DMS 273 treated with DMSO at 0.1 percent for 48 hours (cell line): ENCODE data around the gene MYBPC3.
"Not testable (repeated sequence)": the region's sequence is repeated elsewhere in the genome, so short reads cannot be mapped to it uniquely, and the experiment has no call there.

Experiments used
- DNase-seq: peaks from one replicate; lab custom pipeline; 2025; lab: John Stamatoyannopoulos, UW

The MYBPC3 gene

DNA sequence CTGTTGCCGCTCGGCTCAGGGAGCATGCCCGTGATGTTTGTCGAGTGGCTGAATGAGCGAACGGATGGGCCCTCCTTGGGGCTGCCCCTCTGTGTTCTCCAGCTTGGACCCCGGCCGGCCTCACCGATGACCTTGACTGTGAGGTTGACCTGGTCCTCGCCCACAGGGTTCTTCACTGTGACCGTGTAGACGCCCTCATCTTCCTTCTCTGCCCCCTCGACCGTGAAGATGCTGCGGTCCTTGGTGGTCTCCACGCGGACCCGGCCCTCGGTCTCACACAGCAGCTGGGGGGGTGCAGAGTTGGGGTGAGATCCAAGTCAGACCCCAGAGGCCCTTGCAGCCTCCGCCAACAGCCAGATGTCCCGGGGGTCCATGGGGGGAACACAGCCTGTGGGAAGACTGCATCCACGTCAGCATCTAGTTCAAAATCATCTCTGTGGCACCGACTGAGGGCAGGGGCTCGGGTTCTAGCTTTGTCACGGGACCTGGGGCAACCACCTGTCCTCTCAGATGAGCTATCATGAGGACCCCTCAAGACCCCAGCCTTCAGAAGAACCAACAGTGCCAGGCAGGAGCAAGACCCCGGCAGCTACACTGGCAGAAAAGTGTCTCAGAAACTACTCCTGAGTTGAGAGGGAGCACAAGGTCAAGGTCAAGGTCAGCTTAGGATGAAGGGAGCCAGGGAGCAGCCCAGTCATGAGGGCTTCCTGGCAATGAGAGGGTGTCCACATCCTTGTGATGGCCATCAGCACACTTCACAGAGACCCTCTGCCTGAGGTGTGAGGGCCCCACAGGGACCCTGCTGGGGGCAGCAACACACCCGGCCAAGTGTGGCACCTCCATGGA, 13.9 kb downstream of the MYBPC3 start:
- no peak for DNase-seq

DNA sequence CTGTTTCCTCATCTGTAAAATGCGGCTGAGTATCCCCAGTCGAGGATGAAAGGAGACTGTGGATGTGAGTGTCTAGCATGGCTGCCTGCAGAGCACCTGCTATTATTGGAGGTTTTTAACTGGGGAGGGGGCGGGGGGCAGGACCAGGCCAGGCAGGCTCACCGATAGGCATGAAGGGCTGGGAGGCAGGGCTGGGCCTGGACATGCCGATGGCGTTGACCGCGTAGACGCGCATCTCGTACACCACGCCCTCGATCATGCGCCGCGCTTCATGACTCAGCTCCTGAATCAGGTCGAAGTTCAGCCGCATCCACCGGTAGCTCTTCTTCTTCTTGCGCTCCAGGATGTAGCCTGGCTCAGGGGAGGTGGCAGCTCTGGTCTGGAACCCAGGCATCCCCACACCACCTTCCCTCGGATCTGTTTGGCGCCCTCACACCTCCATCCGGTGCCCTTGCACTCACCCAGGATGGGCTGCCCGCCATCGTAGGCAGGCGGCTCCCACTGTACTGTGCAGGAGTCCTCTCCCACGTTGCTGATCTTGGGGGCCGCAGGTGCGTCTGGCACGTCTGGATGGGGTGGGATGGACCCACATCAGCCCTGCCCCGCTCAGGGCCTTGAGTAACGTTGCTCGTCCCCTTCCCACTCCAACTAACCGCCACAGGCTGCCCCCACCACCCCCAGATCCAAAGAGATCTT, 15.1 kb downstream of the MYBPC3 start:
- no peak for DNase-seq

DNA sequence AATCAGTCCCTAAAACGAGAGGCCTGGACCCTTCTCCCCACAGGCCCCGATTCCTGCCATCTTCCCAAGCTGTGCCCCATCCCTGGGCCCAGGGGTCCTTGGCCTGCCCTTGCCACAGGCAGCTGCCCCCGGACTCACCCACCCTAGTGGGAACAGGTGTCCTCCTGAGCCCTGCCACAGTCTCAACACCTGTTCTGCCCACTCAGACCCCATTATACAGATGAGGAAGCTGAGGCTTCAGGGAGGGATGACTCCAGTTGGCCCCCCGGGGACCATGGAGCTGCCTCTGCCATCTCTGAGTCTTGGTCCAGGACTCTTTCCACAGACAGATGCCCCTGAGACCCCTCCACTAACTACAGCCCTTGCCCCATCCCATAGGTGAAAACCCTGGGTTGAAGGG, 15.9 kb downstream of the MYBPC3 start:
- DNase-seq: no peak

DNA sequence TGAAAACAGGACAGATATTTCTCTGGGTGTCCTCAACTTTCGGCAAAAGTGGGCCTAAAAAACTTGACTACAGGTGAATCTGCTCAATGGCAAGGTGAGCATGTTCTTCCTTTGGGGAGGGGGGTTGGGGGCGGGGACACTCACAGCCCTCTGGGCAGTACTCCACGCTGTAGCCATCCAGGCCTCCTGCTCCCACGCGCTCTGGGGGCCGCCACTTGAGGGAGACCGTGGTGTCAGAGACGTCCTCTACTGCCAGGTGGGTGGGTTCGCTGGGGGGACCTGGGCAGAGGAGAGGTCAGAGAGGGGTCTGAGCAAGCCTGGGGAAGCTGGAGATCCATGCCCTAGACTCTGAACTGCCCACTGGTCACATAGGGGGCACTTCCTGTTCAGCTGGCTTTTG, 16.8 kb downstream of the MYBPC3 start:
- DNase-seq: no peak

DNA sequence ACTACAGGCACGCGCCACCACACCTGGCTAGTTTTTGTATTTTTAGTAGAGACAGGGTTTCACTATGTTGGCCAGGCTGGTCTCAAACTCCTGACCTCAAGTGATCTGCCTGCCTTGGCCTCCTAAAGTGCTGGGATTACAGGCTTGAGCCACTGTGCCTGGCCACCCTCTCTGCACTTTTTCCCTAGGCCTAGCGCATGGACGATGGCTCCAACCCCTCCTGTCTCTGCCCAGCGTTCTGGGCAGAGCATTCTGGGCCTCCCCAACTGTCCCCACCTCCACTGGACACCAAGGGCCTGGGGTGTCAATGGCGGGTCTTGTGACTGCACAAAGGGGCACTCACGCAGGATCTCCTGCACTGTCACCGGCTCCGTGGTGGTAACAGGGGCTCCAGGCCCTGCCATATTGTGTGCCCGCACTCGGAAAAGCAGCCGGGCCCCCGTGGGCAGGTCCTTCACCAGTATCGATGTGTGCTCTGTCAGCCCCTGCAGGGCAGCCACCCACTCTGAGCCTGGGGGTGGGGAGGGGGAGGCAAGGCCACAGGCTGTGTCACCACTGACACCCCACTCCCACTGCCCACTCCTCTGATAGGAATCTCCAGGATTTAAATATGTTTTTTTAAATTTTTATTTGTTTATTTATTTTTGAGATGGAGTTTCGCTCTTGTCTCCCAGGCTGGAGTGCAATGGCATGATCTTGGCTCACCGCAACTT, 17.6 kb downstream of the MYBPC3 start:
- DNase-seq: not testable (repeated sequence)

DNA sequence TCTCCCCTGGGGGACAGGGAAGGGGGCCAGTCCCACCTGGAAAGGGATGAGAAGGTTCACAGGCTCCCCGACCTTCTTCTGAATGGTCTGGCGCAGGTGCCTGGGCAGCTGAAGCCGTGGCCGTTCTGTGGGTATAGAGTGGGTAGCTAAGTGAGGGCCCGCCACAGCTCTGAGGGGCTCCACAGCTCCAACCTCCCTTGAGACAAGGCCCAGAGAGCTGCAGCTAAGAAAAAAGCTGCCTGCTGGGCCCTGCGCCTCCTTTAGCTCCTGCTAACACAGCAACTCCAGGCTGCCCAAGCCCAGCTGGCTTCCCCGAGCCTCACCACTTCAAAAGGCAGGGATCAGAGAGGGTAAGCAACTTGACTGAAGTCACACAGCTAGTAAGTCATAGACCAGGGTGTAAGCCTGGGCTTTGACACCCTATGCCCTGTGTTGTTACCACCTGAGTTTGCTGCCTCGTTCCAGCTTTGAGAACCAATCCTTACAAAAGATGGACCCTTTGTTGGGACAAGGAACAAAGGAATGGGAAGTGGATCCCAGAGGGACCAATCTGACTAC, 18.5 kb downstream of the MYBPC3 start:
- DNase-seq: no peak

DNA sequence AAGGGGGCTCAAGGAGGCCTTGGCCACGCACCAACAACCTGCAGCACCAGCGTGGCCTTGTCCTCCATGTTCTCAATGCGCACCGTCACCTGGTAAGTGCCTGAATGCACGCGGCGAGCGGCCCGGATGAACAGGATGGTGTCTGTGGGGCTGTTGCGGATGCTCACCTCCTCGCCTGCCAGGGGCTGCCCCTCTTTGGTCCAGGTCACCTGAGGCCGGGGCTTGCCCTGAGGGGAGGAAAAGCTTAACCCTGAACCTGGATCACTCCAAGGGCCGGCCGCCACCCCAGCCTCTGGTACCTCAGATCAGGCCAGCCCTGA, 19.0 kb downstream of the MYBPC3 start:
- no peak for DNase-seq

DNA sequence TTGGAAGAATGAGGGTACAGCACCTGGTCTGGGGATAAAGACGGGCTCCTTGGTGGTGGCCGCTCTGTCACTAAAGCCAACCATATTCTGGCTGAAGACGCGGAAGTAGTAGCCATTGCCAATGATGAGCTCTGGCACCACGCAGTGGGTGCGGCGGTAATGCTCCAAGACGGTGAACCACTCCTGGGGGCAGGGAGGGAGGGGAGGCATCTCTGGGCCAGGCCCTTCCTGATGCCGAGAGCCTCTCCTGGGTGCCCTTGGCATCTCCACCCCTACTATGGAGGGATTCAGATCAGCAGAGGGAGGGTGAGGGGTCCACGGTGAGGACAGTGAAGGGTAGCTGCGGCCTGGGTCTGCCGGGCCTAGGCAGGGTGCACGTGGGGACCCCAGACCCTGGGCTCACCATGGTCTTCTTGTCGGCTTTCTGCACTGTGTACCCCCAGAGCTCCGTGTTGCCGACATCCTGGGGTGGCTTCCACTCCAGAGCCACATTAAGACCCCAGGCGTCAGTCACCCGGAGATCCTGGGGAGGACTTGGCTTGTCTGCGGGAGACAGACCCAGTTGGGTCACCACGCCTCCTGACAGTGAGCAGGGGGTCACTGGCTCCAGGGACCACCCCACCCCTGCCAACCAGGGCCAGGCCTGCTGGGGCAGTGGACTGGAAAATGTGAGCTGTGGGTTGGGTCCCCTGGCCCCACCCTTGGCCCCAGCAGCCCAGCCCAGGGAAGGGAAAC, 19.5 kb downstream of the MYBPC3 start:
- no peak for DNase-seq

DNA sequence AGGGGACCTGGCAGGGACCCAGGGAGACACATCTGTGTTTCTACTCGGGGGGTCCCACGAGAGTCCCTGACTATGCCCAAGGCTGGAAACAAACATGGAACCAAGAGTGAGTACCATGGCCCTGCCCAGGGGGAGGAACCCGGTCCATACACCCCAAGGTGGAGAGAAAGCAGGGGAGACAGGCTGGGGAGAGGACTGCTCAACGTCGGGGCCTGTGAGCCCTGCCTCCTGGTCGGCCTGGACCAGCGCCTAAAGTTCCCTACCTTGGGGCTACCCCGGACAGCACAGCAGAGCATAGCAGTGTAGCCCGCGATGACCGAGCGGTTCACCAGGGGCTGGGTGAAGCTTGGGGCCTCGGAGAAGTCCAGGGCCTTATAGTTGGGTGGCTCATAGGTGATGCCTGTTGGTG, 20.2 kb downstream of the MYBPC3 start:
- DNase-seq: no peak

DNA sequence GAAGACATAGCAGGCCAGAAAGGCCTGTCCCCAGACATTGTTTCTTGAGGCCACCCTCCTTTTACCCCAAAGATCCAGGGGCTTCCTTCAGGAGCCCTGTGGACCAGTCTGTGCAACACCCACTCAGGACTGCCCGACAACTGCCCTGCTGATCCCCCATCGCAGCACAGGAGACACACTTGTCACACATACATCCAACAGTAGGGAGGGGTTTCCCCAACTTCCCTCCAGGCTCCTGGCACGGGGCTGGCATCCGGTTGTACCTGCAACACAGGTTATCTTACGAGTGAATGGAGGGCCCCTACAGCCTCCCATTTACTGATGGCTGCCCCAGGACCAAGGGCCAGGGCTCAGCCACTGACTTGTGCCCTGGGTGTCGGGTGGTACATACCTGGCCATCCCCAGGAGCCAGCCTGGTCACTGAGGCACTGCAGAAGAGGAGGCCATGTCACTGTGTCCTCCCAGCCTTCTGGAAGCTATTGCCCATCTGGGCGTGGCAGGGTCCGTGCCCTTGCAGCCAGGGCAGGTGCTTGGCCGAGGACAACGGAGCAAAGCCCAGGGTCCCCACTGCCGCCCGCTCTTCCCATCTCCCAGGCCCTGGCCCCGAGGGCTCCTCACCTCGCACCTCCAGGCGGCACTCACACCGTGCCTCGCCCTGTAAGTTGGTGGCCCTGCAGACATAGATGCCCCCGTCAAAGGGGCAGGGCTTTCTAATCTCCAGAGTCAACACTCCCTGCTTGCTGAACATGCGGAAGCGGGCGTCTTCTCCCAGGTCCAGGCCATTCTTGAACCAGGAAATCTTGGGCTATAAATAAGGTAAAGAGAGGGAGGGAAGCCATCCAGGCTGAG, 20.8 kb downstream of the MYBPC3 start:
- no peak for DNase-seq

DNA sequence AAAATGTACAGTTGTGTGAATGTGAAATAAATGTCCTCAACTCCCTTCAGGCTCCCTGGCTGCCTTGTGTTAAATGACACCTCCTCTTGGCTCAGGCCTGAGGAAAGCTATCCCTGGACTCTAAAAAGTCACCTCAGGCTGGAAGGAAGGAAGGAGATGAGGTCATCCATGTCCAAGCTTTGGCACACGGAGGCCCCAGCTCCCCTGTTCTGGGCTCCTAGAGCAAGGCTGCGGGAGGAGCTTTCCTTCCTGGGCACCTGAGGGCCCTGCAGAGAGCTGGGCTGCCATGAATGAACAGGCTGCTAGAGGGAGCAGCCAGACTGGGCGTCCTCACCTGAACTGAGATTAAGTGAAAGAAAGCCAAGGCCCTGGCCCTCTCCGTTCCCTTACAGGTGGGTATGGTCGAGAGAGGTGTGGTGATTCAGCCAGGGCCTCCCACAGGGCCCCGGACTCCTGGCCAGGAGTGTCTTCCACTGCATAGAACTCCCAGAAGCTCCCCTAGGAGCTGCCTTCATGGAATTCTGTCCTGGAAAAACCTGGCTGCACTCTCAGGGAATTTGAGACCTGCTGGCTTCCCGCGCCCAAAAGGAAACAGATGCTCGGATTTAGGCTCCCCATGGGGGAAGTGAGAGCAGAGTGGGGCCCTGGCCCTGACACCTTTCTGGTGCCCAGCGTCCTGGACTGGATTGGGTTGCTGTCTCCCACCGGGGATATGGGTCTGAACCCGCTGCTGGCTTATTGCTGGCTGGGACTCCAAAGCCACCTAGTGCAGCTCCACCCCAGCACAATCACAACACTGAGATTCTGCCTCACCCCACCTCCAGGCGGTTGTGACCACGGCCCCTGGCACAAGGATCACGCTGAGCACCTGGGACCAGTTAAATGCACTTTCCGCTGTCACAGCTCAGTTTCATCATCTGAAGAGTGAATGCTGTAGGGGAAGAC, 22.2 kb downstream of the MYBPC3 start:
- DNase-seq: no peak

DNA sequence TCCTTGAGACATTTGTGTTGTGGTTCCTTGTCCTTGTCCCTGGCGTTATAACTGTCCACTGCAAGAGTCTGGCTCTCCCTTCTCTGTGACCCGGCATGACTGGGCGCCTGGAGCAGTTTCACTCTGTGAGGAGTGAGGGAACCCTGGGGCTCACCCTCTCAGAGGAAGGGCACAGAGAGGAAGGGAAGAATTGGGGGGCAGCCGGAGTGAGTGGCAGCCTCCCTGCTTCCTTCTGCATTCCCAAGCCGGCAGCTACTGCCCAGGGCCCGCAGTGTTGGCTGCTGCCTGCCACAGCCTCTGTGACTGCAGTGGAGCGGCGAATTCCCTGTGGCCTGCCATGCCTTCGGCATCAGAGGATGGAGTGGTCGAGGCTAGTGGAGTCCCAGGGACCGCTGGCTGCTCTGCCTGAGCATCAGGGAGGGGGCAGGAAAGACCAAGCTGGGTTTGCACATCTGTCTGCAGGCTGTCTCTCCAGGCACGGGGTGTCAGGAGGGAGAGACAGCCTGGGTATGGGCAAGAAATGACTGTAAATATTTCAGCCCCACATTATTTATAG, 23.0 kb downstream of the MYBPC3 start:
- no peak for DNase-seq

DNA sequence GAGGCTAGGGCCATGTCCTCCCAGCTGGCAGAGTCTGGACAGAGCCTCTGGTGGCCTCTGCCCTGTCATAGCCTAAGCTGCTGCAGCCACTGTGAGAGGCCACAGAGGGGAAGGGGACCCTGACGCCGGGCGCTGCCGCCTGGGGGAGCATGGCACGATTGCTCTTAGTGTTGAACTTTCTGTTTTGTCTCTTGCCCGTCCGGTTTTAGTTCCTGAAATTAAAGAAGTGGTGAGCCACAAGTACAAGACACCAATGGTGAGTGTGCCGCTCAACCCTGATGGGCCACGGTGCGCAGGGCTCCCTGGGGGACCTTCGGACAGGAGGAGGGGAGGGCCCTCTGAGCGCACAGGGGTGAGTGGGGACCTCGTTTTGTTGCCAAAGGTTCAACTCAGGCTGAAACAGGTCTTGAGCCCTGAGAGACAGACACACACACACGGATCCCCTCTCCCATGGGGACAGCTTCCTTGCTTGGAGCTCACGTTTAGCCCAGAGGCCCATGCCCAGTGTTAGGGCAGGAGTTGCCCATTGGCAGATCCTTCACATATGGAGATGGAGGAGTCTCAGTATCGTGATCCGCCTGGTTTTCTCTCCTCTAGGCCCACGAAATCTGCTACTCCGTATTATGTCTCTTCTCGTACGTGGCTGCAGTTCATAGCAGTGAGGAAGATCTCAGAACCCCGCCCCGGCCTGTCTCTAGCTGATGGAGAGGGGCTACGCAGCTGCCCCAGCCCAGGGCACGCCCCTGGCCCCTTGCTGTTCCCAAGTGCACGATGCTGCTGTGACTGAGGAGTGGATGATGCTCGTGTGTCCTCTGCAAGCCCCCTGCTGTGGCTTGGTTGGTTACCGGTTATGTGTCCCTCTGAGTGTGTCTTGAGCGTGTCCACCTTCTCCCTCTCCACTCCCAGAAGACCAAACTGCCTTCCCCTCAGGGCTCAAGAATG, 23.8 kb downstream of the MYBPC3 start:
- DNase-seq: no peak

DNA sequence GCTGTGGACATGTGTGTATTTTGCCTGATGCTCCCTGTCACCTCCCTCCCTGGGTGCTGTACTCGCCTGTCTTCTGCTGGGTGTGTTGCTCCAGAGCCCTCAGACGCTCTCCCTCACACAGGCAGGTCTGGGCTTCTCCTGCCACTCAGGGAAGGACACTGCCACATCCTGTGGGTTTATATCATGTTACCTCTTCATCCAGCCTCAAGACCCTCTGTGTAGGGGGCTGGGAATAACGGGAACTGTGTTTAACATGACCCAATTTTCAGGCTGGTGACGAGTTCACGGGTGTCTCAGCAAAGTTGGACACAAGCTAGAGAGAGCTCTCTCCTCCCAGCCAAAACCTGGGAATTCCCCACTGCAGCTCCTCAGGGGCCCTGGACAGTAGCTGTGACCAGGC, 24.6 kb downstream of the MYBPC3 start:
- no peak for DNase-seq

DNA sequence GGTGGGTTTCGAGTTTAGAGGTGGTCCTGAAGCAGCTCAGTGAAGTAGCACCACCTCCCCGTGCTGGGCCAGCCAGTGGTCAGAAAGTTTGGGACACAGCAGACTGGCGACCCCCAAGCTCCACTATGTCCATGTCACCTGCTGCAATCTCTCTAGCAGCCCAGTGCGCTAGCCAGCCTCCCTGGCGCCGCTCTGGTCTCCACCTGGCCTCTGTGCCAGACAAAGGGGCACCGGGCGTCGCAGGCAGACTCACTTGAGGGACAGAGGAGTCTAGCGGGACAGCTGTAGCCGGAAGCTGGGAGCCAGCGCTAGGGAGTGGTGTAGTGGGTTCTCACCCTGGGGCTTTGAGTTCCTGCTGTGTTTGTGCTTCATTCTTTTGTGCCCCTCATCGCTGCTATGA, 25.5 kb downstream of the MYBPC3 start:
- DNase-seq: no peak

DNA sequence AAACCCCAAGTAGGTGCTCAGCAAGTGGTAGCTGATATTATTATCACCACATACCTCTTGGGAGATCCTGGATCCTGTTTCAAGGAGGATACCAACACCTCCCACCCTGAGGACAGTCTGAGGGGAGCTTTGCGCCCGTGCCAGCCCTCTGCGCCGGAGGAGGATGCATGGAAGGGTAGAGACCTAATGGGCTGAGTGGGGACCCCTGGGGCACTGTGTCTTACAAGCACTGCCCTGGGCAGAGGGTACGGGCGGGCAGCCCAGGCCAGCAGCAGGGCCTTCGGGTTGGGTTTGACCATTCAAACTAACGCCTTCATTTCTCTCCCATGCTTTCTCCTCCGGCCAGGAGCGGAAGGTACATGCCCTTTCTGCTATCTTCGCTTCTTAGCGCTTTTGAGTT, 26.3 kb downstream of the MYBPC3 start:
- DNase-seq: no peak

DNA sequence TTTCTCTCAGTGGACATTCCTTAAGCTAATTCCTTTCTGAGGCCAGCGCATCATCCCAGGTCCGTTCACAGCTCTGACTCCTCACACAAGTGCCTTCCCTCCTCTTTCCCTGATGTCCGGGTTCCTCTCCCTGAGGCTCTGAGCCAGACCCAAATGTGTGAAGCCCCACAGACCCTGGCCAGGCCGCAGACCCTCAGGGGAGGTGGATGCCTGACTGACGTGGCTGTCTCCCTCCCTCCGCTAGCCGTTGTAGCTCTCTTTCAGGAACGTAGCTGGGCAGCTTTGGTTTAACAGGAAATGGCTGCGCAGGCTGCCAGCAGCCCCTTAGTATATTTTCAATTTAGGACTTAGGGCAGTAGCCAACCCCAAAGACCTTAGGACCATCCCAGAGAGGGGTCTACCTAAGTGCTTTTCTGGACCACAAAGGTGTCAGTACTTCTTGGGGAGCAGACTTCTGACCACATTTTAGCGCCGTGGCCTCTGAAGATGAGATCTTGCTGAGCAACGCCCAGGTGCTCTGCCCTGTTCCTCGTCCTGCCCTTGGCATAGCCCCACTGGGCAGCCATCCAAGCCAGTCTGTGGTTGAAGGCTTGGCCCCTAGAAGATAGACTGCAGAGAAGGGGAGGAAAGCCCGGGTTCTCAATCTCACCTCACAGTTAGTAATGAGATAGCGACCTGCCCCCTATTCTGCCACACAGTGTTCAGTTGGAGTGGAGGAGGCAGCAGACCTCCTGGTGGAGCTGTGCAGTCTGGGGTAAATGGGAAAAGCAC, 27.0 kb downstream of the MYBPC3 start:
- no peak for DNase-seq

DNA sequence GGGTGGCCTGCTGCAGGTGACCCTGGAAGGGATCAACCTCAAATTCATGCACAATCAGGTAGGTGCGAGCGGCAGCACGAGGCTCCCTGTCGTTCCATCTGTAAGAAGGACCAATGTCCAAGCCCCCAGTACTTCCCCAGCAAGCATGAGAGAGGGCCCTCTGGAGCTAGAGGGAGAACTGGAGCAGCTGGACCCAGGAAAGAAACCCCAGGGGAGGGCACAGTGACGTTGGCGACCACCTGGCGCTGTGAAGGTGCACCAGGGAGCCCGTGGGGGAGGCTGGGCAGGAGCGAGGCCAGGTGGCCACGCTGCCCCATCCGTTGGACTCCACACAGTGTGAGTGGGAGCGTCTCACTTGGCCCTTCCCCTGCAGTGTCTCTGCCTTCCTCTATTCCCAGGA, 28.0 kb downstream of the MYBPC3 start:
- no peak for DNase-seq
